Medulla oblongata (tissue), 1 donor: ENCODE results near the gene PIK3IP1.

Source experiments
- DNase-seq: peaks from one replicate; pipeline ENCODE4 v3.0.0-alpha.2; 2015; ENCODE audit errors: extremely low spot score

Gene PIK3IP1

DNA sequence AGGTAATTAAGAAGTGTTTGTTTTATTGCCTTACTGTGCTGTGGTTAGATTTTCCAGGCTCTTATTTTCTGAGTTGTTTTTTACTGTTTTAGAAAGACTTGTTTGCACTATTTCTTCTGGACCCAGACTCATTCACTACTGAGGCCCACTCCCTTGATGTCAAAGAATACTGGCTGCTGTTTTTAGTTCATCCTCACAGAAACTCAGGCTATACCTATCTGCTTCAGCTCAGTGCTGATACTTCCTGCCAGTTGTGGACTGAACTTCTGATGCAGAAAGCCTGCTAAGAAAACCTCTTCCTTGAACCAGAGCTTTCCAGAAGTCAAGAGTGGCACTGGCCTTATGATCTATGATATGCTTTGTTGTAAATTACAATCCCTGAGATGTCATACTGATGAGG is 15.9 kb upstream of the PIK3IP1 start:
- DNase-seq: no peak

GRCh38 chr22:31305194-31305593 is 12.9 kb upstream of the PIK3IP1 start:
- no peak for DNase-seq

GRCh38 chr22:31302537-31302936 is 10.2 kb upstream of the PIK3IP1 start:
- no peak for DNase-seq

DNA sequence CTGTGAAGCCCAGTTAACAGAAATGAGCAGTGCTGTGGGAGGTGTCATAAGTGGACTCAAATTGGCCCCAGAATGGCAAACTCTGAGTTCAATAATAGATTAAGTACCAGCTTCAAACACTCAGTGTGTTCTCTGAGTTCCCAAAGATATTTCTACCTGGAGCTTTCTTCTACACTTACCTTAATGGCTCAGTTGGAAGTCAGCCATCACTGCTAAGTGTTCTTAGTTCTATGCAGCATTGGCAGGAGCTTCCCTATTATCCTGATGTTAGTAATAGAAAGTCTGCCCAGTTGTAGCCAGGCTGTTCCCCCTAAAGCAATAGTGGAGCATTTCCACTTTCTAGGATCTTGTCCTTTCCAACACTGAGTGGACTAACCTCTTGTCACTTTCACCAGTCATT is 9.7 kb upstream of the PIK3IP1 start:
- no peak for DNase-seq

- no peak for DNase-seq
Observed at GRCh38 chr22:31300896-31301295, 8.6 kb upstream of the PIK3IP1 start.

DNA sequence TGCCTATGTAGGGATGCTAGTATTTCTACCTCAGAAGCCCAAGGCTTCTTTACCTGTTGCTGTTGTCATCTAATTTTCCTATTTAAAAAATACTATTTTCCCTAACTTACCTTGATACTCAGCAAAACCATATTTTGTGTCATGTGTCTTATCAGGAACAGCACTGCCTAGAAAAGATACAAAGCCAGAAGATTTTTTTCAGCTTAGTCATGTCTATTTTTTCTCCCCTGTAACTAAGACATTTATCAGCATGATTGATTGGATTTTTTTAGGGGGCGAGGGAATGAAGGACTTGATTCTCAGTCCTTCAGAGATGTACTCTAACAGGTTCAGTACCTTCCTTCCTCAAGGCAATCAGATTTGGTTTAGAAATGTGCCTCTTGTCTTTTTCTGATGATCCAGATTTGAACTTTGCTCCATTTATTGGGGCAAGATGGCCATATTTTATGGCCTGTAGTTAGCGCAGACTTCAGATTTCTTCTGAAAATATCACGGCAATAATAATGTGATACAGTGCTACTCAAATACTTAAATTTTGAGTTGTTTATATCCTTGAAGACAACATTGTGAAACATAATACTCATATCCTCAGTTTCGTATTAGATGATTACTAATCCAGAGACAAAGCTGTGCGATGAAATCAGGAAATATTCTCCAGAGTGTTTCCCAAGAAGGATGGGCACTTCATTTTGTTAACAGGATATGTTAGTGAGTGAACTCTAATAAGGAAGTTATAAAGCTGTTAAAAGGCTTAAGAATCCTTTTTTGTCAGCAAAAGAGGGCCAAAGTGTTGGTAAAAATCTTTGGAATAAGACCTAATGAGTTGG is 3.8 kb upstream of the PIK3IP1 start:
- DNase-seq: no peak

DNA sequence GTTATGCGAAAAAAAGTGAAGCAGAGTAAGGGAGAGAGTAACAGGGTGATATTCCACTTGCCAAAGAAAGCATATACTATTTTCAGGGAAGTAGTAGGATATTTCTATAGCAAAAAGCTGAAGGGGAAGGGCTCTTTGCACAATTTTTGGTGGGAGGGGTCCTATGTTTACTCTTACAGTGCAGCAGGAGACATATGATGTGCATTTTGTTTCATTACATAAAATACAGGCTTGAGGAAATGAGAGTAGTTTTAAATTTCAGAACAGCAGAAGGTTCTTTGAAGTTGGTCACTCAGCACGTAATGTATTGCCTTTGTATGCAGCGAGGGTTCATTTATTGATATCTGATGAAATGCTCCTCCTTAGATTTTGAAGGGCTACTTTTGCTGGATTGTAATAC is 3.1 kb upstream of the PIK3IP1 start:
- DNase-seq: no peak

DNA sequence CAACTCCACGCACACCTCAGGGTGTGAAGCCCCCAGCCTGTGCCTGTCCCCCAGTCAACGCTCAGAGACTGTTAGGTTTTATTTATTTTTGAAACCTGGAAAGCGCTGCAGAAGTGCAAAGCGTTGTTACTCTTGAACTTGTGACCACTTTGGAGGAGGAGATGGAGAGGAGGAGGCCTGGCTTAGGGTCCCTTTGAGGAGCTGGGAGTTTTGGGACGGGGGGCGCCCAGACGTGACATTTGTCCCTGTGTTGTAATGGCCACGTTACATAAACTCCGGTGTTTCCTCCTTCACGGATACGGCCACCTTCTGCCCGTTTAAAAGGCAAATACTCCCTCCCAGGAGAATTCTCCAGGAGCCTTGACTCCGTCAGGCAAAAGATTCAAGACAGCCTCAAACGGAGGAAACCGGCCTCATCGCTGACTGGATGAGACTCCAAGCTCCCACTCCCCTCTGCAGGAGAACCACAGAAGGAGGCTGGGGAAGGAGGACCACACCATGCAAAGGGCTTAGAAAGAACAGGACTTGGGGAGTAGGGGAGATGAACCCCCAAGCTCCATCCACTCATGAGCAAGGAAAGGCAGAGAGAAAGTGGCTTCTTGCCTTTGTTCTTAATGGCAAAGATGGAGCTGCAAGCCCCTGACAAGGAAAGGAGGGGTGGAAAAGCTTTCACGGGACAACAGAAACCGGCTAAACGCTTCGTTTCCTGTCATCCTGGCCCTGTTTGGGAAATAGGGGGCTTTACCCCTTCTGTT is 630 bp downstream of the PIK3IP1 start:
- DNase-seq: no peak

- peak; percentile 98 for DNase-seq
Observed at GRCh38 chr22:31290494-31291471, 1.5 kb downstream of the PIK3IP1 start.

DNA sequence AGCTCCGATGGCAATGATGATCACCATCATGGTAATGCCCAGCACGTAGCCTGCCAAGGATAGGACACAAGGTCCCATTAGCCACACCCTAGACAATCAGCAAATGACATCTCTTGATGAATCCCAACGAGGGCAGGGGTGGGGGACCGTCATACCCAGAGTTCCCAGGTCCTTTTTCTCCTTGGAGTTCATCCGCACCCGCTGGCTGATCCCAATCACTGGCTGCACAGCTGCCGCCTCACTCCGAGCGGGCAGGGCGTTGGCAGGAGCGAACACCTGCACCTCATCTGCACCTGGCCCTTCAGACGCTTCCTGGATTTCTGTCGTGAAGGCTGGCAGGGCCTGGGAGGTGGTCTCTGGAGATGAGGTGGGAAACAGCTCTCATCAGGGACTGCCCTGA is 2.9 kb downstream of the PIK3IP1 start:
- DNase-seq: no peak

- DNase-seq: no peak
Observed at GRCh38 chr22:31288496-31289240, 3.6 kb downstream of the PIK3IP1 start.

DNA sequence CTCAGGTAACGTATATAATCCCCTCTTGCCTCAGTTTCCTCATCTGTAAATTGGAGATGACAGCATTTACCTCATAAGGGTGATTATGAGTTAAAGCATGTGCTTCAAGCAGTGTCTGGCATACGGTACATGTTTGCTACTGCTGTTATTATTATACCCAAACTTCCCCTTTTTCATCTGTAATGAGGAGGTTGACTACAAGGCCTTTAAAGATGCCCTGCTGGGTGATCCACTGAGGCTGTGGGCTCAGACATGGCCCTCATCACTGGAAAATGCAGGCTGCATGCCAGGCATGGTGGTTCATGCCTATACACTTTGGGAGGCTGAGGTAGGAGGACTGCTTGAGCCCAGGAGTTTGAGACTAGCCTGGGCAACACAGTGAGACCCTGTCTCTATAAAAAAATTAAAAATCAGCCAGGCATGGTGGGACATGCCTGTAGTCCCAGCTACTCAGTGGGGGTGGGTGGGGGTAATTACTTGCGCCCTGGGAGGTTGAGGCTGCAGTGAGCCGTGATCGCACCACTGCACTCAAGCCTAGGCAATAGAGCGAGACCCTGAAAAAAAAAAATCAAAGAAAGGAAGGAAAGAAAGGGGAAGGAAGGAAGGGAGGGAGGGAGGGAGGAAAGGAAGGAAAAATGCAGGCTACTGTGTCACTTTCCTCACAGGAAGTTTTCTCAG is 4.3 kb downstream of the PIK3IP1 start:
- DNase-seq: no peak

DNA sequence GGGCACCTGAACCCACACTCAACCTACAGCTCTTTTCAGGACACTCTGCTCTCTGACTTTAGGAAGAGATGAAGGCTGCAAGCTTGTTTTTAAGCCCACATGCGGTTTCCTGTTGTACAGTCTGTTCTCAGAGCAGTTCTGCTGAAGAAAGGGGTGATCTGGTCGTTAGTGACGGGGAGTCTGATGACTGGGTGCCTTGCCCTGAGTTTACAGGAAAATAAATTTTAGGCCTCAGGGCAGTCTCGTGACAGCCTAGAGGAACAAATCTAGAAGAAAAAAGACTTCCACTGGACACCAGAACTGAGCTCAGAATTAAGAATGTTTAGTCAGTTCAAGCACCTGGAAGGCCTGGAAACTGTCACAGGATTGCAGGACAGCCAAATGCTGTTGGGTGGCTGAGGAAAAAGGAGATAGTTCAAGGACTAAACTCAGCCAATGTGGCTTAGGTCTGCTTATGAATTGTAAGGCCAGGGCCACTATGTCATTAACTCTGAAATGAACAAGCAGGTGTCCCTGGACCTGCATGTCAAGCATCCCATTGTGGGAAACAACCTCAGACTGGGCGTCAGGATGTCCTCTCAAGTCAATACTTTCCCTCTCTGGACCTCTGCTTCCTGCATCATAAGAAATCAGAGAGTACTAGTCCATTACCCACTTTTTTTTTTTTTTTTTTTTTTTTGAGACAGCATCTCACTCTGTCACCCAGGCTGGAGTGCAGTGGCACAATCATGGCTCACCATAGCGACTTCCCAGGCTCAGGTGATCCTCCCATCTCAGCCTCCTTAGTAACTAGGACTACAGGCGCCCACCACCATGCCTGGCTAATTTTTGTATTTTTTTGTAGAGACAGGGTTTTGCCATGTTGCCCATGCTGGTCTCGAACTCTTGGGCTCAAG is 5.7 kb downstream of the PIK3IP1 start:
- no peak for DNase-seq

DNA sequence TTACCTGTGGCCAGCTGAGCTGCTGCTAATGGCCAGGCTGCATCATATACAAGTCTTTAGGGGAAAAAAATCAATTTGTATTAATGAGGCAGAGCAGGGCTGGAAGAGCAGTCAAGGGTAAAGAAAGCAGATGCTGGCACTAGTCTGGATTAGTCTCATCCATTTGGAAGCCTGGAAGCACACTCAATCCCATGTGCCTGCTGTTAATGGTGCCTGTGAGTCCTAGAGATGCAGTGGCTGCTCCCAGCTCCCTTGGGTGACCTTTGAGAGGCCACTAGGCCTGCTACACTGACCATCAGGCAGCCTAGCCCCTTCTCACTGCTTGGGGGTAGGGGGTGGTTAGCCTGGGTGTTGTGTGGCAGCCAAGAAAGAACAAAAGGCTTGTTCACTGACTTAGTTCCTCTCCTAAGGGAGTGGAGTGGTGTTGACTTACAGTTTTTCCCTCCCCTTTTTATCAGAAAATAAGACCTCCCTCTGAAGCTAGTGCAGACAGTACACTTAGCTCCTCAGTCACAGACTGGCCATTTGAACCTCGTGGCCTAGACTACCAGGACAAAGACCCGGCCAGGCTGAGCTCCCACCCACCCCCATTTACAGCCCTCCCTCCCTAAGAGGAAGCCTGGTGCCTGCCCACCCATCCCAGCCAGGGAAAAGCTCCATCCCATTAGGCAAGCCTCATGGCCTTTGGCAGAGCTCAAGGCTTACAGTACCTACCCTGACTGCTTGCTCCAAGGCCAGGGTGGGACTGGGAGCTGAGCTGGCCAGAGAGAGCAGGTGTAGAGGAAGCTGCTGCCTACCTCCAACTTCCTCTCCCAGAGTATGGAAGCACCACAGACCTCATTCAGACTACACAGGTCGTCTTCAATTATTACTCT is 7.8 kb downstream of the PIK3IP1 start:
- no peak for DNase-seq

- no peak for DNase-seq
Observed at GRCh38 chr22:31282748-31283468, 9.4 kb downstream of the PIK3IP1 start.

- DNase-seq: no peak
Observed at GRCh38 chr22:31281733-31282132, 10.6 kb downstream of the PIK3IP1 start.

DNA sequence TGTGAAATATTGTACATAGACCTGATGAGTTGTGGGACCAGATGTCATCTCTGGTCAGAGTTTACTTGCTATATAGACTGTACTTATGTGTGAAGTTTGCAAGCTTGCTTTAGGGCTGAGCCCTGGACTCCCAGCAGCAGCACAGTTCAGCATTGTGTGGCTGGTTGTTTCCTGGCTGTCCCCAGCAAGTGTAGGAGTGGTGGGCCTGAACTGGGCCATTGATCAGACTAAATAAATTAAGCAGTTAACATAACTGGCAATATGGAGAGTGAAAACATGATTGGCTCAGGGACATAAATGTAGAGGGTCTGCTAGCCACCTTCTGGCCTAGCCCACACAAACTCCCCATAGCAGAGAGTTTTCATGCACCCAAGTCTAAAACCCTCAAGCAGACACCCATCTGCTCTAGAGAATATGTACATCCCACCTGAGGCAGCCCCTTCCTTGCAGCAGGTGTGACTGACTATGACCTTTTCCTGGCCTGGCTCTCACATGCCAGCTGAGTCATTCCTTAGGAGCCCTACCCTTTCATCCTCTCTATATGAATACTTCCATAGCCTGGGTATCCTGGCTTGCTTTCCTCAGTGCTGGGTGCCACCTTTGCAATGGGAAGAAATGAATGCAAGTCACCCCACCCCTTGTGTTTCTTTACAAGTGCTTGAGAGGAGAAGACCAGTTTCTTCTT is 12.3 kb downstream of the PIK3IP1 start:
- no peak for DNase-seq

- no peak for DNase-seq
Observed at GRCh38 chr22:31279327-31279669, 13.0 kb downstream of the PIK3IP1 start.
